Endothelial cell of umbilical vein (primary cell): ENCODE measurements around the gene CEP85L. TPM values are rescaled to one million over a fixed set of nuclear protein-coding genes. Genes with fewer than 3 reads are reported as not detected.

ENCODE experiments used
- BruUV-seq: library from RNA; stranded (reverse); fragments of 400-500 nt; replicated peaks from 2 replicates; lab custom pipeline; 2021; lab: Mats Ljungman, UMichigan
- CTCF ChIA-PET: fragments of 300-600, 350-600 bp; sonication (Branson Sonifier 250); formaldehyde crosslinking; loops from one replicate; lab custom pipeline; 2021; ENCODE audit warnings: antibody characterized with exemption, inconsistent platforms; lab: Charles Lee
- POLR2A ChIA-PET: fragments of 300-600, 350-600 bp; sonication (Branson Sonifier 250); formaldehyde crosslinking; loops from one replicate; lab custom pipeline; 2021; ENCODE audit warnings: antibody characterized with exemption, inconsistent platforms; lab: Charles Lee
- DNase-seq: peaks from one replicate; pipeline ENCODE4 v3.0.0-alpha.2; 2011; ENCODE audit warnings: low read depth, low spot score
- FAIRE-seq: peaks from 2 replicates; lab custom pipeline; 2011; peaks lifted over from hg19 to GRCh38; lab: Jason Lieb, UNC
- H2AFZ ChIP-seq: 2 replicates; pipeline ENCODE4 v1.6.0; 2012; ENCODE audit warnings: low read depth, low read length, control low read depth, inconsistent platforms
- H3K27ac ChIP-seq: 2 replicates; pipeline ENCODE4 v1.5.1; 2011; ENCODE audit warnings: low read depth, mild to moderate bottlenecking, control low read depth, low read length, moderate library complexity; ENCODE audit not compliant: insufficient read depth
- H3K27me3 ChIP-seq, 2 experiments: 2 replicates each; pipeline versions ENCODE4 v1.6.0 to v1.6.1; 2011; ENCODE audit warnings: low read length in 2 of 2, mixed read lengths in 1 of 2; ENCODE audit not compliant: control insufficient read depth in 2 of 2, insufficient read depth in 2 of 2
- H3K36me3 ChIP-seq, 2 experiments: 2 replicates in 1 of 2; 3 replicates in 1 of 2; pipeline ENCODE4 v1.5.1; 2011; ENCODE audit warnings: low read length in 2 of 2, mild to moderate bottlenecking in 1 of 2, moderate library complexity in 1 of 2; ENCODE audit not compliant: control insufficient read depth in 2 of 2, insufficient read depth in 2 of 2; ENCODE audit errors: extremely low read depth in 1 of 2
- H3K4me1 ChIP-seq: 3 replicates; pipeline ENCODE4 v1.5.1; 2011; ENCODE audit warnings: mild to moderate bottlenecking, low read length; ENCODE audit not compliant: control insufficient read depth, insufficient read depth; ENCODE audit errors: extremely low read depth
- H3K4me2 ChIP-seq: 2 replicates; pipeline ENCODE4 v1.6.1; 2011; ENCODE audit warnings: low read length, control low read depth, mixed read lengths; ENCODE audit not compliant: insufficient read depth
- H3K4me3 ChIP-seq, 3 experiments: fragments of 200-600 bp in 1 of 3; sonication (generic), shearing (Covaris generic) in 1 of 3; replicated peaks in 1 of 3; 2 replicates each; pipeline ENCODE4 v1.5.1; 2011 to 2016; ENCODE audit warnings: control low read depth in 3 of 3, low read length in 3 of 3, mild to moderate bottlenecking in 2 of 3, inconsistent platforms in 1 of 3, low read depth in 1 of 3, moderate library complexity in 1 of 3; ENCODE audit not compliant: insufficient read depth in 1 of 3
- H3K79me2 ChIP-seq: 2 replicates; pipeline ENCODE4 v1.6.0; 2012; ENCODE audit warnings: low read length, inconsistent platforms; ENCODE audit not compliant: control insufficient read depth, insufficient read depth
- H3K9ac ChIP-seq: replicated peaks from 2 replicates; pipeline ENCODE3; 2011; ENCODE audit warnings: low read length, control low read depth; ENCODE audit not compliant: insufficient read depth; ENCODE audit errors: extremely low read depth
- H3K9me1 ChIP-seq: replicated peaks from 3 replicates; pipeline ENCODE4 v1.6.0; 2011; ENCODE audit warnings: mild to moderate bottlenecking, low read length; ENCODE audit not compliant: control insufficient read depth, insufficient read depth; ENCODE audit errors: extremely low read depth
- H3K9me3 ChIP-seq: replicated peaks from 2 replicates; pipeline ENCODE4 v1.5.1; 2012; ENCODE audit warnings: low read length, inconsistent platforms; ENCODE audit not compliant: control insufficient read depth, insufficient read depth
- H4K20me1 ChIP-seq: replicated peaks from 2 replicates; pipeline ENCODE3; 2011; ENCODE audit warnings: mild to moderate bottlenecking, low read length; ENCODE audit not compliant: control insufficient read depth, insufficient read depth; ENCODE audit errors: extremely low read depth
- CTCF ChIP-seq, 2 donors: IDR thresholded peaks; 1 replicate in 1 of 2; 2 replicates in 1 of 2; pipeline ENCODE4 v1.5.1; 2011; ENCODE audit warnings: low read length in 2 of 2, mild to moderate bottlenecking in 2 of 2, moderate library complexity in 2 of 2, control low read depth in 1 of 2, inconsistent platforms in 1 of 2, low read depth in 1 of 2; ENCODE audit not compliant: insufficient read depth in 1 of 2; ENCODE audit errors: extremely low read depth in 1 of 2
- EZH2 ChIP-seq: IDR thresholded peaks from 2 replicates; pipeline ENCODE4 v1.6.1; 2012; ENCODE audit warnings: borderline replicate concordance, low read depth, mild to moderate bottlenecking, moderate library complexity, low read length, inconsistent platforms; ENCODE audit not compliant: severe bottlenecking
- FOS ChIP-seq: IDR thresholded peaks from 2 replicates; pipeline ENCODE4 v1.6.1; 2011; ENCODE audit warnings: mild to moderate bottlenecking, low read length, moderate library complexity, borderline replicate concordance; ENCODE audit not compliant: insufficient read depth
- GATA2 ChIP-seq: IDR thresholded peaks from 2 replicates; pipeline ENCODE4 v1.7.0; 2011; ENCODE audit warnings: low read depth, mild to moderate bottlenecking, moderate library complexity, mixed read lengths, low read length; ENCODE audit not compliant: insufficient read length, insufficient read depth
- JUN ChIP-seq: IDR thresholded peaks from 2 replicates; pipeline ENCODE4 v1.6.1; 2011; ENCODE audit warnings: borderline replicate concordance, low read depth; ENCODE audit not compliant: insufficient read length, insufficient read depth
- MAX ChIP-seq: IDR thresholded peaks from 2 replicates; pipeline ENCODE4 v1.6.1; 2011; ENCODE audit not compliant: insufficient read depth, insufficient read length
- MYC ChIP-seq: IDR thresholded peaks from one replicate; pipeline ENCODE4 v1.6.1; 2011; ENCODE audit warnings: mild to moderate bottlenecking, low read depth, low read length
- POLR2A ChIP-seq: IDR thresholded peaks from 2 replicates; pipeline ENCODE4 v1.6.1; 2012; ENCODE audit warnings: low read depth, mild to moderate bottlenecking, control low read depth, low read length
- POLR2AphosphoS5 ChIP-seq: IDR thresholded peaks from 2 replicates; pipeline ENCODE4 v1.6.1; 2012; ENCODE audit warnings: low read depth, mild to moderate bottlenecking, control low read depth, low read length, moderate library complexity; ENCODE audit not compliant: insufficient read depth
- dilution Hi-C: fragments of 300-500 bp; cut with MboI; formaldehyde crosslinking; loops from one replicate; pipeline ENCODE4 v1.15.0; 2019; ENCODE audit warnings: low sequenced_read_pairs; ENCODE audit not compliant: extremely low pct_ligation_motif_present
- intact Hi-C: fragments of 100-400 bp; cut with micrococcal nuclease; formaldehyde crosslinking; loops from one replicate; pipeline ENCODE4 v1.10.0; 2022
- polyA plus RNA-seq, 4 experiments: library from polyadenylated mRNA; depleted of rRNA in 3 of 4; stranded (reverse) in 3 of 4; unstranded in 1 of 4; fragments of >200 nt; gene quantifications; 2 replicates each; pipeline versions ENCODE4 v1.2.1 to v1.2.3, GENCODE V29; 2011 to 2012; ENCODE audit warnings: missing spikeins in 1 of 4
- total RNA-seq: library from RNA; stranded (reverse); gene quantifications from 2 replicates; pipeline ENCODE4 v1.2.3, GENCODE V29; 2021

Gene CEP85L
- total and polyA plus RNA-seq, 2 donors (not counting 3 experiments of a cell fraction or from before 2014, with no cell fraction given): 1.8 to 9.2 TPM

DNA sequence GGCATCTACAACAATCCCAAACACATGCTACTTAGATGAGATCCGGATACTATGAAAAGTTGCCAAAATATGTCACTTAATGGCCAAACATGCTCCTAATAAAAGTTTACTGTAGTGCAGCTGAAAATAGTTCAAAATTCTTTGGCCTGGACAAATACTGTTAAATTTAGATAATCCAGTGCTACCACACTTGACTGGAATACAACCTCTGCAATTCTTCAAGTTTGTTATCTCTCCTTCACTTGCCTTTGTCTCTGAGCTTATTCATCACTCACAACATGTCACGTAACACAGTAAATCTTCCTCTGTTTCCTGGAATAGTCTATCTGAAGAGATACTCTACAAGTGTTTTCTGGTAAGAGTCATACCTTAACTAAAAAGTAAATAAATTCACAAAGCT, 113.8 kb downstream of the CEP85L start:
- ChIA-PET POLR2A (no interaction called here), CTCF (no interaction called here)
- Histone ChIP-seq H3K4me1 (peaks cover 3% of the 10 kb centered on the region), H3K4me3 (no peak overlapping the region), H4K20me1 (no peaks in the 10 kb centered on the region), H3K9ac (no peak overlapping the region), H3K27ac (no peak overlapping the region), H3K9me3 (no peaks in the 10 kb centered on the region), H3K9me1 (no peaks in the 10 kb centered on the region), H3K79me2 (peaks cover 16% of the 10 kb centered on the region), H3K36me3 (no peaks in the 10 kb centered on the region), H3K4me2 (no peak overlapping the region), H3K27me3 (no peaks in the 10 kb centered on the region), H2AFZ (no peak overlapping the region)
- FAIRE-seq: no peak
- intact Hi-C loops (no loop called here), dilution Hi-C loops (no loop called here)
- peak; percentile 17 for DNase-seq
- TF ChIP-seq EZH2: no peak
- TF ChIP-seq GATA2: no peak
- TF ChIP-seq MYC: no peak
- no peak for TF ChIP-seq POLR2AphosphoS5
- no peak for TF ChIP-seq MAX
- TF ChIP-seq FOS: no peak
- TF ChIP-seq POLR2A: no peak
- no peak for TF ChIP-seq CTCF (IDR thresholded peaks at IDR 0.05; ENCODE audit: extremely low read depth in 1 of 2, insufficient read depth in 1 of 2, low read depth in 1 of 2, low read length in 2 of 2)
- TF ChIP-seq JUN: no peak
- no TSS peak for BruUV-seq
